GM19023 (cell line): ENCODE results near the gene CHD9NB.

Source experiments
- ATAC-seq: cut with Tn5 transposase; IDR thresholded peaks from one replicate; pipeline ENCODE4 v1.9.1; 2021; ENCODE audit warnings: mild to moderate bottlenecking, moderate library complexity; ENCODE audit not compliant: unreplicated experiment

The CHD9NB gene

GRCh38 chr16:53052519-53053501 lies at the start of gene CHD9NB:
Gene CHD9NB, minus strand, starts transcription at chr16:53052897. Its CDS starts 8,739 bp downstream, at chr16:53044158.
- no peak for ATAC-seq

GRCh38 chr16:53100889-53101288 lies 48.2 kb upstream of the CHD9NB start:
- ATAC-seq: no peak

GRCh38 chr16:53100131-53100748 lies 47.5 kb upstream of the CHD9NB start:
- ATAC-seq: no peak

- peak; percentile 56 for ATAC-seq
Observed at GRCh38 chr16:53099318-53100130, 46.8 kb upstream of the CHD9NB start.

- peak; percentile 61 for ATAC-seq
Observed at GRCh38 chr16:53098526-53099317, 46.0 kb upstream of the CHD9NB start.

GRCh38 chr16:53097190-53097589 lies 44.5 kb upstream of the CHD9NB start:
- ATAC-seq: no peak

GRCh38 chr16:53094013-53094630 lies 41.4 kb upstream of the CHD9NB start:
- ATAC-seq: peak; percentile 51

- no peak for ATAC-seq
Observed at GRCh38 chr16:53093162-53093744, 40.6 kb upstream of the CHD9NB start.

- no peak for ATAC-seq
Observed at GRCh38 chr16:53092284-53092683, 39.6 kb upstream of the CHD9NB start.

- ATAC-seq: peak; percentile 51
Observed at GRCh38 chr16:53091466-53092211, 38.9 kb upstream of the CHD9NB start.

- peak; percentile 53 for ATAC-seq
Observed at GRCh38 chr16:53090591-53091411, 38.1 kb upstream of the CHD9NB start.

GRCh38 chr16:53090286-53090590 lies 37.5 kb upstream of the CHD9NB start:
- no peak for ATAC-seq

- no peak for ATAC-seq
Observed at GRCh38 chr16:53089434-53090285, 37.0 kb upstream of the CHD9NB start.

- ATAC-seq: no peak
Observed at GRCh38 chr16:53087101-53087500, 34.4 kb upstream of the CHD9NB start.

GRCh38 chr16:53085931-53086421 lies 33.3 kb upstream of the CHD9NB start:
- ATAC-seq: no peak

GRCh38 chr16:53085369-53085843 lies 32.7 kb upstream of the CHD9NB start:
- no peak for ATAC-seq

- no peak for ATAC-seq
Observed at GRCh38 chr16:53084746-53085334, 32.1 kb upstream of the CHD9NB start.
